Hematopoietic multipotent progenitor cell (in vitro differentiated cells): ENCODE measurements around the gene ZSCAN10. TPM values are rescaled to one million over a fixed set of nuclear protein-coding genes. Genes with fewer than 3 reads are reported as not detected.
"Not testable (repeated sequence)": the region's sequence is repeated elsewhere in the genome, so short reads cannot be mapped to it uniquely, and the experiment has no call there.

Experiments used
- DNase-seq, 3 donors: peaks; one replicate each; pipeline ENCODE4 v3.0.0-alpha.2; 2011 to 2015; ENCODE audit warnings: low read depth in 2 of 3, low spot score in 2 of 3
- total RNA-seq: library from RNA; depleted of rRNA; stranded (reverse); fragments of >200 nt; gene quantifications from one replicate; pipeline ENCODE4 v1.2.3, GENCODE V29; 2012

Gene ZSCAN10
- total RNA-seq, 1 donor = under 0.01 TPM

DNA sequence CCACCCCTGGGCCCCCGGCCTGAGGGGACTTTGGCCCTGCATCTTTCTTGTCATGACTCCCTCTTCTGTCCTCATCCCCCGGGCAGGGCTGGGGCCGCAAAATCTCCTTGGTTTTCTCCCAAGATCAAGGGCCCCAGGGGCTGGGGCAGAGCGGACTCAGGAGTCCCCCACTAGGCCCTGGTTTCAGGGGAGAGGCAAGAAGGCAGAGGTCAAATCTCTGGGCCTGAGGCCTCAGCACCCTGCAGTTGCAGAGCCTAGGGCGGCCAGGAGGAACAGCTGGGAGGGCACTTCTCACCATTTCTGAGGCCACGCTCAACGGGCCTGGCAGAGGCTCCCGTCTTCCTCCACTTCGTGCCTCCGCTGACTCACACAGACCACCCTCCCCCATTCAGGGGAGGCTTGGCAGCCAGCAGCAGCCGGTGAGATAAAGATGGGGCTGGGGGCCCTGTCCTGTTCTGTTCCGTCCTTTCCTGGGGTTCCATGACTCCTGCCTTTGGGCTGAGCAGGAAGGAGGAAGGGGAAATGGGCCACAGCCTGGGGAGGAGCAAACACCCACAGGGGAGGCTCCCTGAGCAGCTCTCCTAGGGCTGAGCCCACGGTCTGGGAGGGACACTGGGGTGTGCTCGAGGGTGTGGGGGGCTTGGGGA lies 12.4 kb downstream of the ZSCAN10 start:
- DNase-seq = peak in 2 of 3 donors; percentile 58 to 62

- DNase-seq = no peak
Measured at GRCh38 chr16:3085868-3086595, 13.1 kb downstream of the ZSCAN10 start.

- no peak for DNase-seq
Measured at GRCh38 chr16:3084969-3085670, 14.0 kb downstream of the ZSCAN10 start.

GRCh38 chr16:3084491-3084890 lies 14.6 kb downstream of the ZSCAN10 start:
- no peak for DNase-seq

DNA sequence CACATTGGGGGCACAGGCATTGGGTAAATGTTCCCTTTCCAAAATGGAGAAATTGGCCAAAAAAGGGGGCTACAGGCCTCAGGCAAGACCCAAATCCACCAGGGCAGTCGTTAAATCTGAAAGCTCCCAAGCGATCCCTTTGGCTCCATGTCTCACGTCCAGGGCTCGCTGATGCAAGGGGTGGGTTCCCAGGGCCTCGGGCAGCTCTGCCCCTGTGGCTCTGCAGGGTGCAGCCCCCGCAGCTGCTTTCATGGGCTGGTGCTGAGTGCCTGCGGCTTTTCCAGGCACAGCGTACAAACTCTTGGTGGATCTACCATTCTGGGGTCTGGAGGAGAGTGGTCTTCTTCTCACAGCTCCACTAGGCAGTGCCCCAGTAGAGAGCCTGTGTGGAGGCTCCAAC lies 15.7 kb downstream of the ZSCAN10 start:
- not testable (repeated sequence) for DNase-seq

GRCh38 chr16:3081957-3082356 lies 17.1 kb downstream of the ZSCAN10 start:
- not testable (repeated sequence) for DNase-seq

- DNase-seq = no peak
Measured at GRCh38 chr16:3080024-3080423, 19.1 kb downstream of the ZSCAN10 start.

DNA sequence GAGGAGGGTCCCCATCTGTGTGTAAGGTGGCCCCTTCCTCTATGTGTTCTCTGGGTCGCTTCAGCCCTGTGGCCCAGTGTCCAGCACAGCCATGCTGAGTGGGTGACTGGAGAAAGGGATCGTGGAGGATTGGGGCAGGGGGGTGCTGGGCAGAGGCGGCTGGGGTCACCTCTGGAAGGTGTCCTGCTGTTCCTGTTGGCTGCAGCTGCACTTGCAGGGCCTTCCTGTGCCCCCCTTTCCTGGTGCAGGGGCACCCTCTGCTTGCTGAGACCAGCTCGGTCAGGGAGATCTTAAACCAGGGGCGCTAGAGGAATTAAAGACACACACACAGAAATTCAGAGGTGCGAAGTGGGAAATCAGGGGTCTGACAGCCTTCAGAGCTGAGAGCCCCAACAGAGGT lies 22.5 kb downstream of the ZSCAN10 start:
- DNase-seq = no peak

GRCh38 chr16:3075946-3076345 lies 23.1 kb downstream of the ZSCAN10 start:
- not testable (repeated sequence) for DNase-seq

DNA sequence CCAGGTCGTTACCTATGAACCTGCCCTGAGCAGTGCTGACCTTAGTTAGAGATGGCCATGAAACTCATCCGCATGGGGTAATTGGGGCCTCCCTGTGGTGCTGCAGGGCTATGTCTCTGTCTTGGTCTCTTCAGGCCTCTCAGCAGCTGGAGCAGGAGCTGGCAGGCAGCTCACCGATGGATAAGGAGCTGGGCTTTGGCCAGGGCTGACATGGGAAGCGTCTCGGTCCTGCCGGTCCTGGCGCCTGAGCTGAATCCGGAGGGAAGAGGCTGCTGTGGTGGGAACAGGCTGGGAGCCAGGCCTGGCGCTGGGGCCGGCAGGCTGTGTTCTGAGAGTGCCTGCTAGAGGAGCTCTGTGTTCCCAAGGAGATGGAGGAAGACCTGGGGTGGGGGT lies 23.6 kb downstream of the ZSCAN10 start:
- no peak for DNase-seq

- DNase-seq = peak; percentile 60 to 94 (median 86)
Measured at GRCh38 chr16:3074860-3075522, 24.1 kb downstream of the ZSCAN10 start.

GRCh38 chr16:3073448-3073847 lies 25.6 kb downstream of the ZSCAN10 start:
- no peak for DNase-seq

GRCh38 chr16:3072576-3073263 lies 26.4 kb downstream of the ZSCAN10 start:
- peak in 1 of 3 donors; percentile 30 for DNase-seq

GRCh38 chr16:3072148-3072547 lies 26.9 kb downstream of the ZSCAN10 start:
- not testable (repeated sequence) for DNase-seq

DNA sequence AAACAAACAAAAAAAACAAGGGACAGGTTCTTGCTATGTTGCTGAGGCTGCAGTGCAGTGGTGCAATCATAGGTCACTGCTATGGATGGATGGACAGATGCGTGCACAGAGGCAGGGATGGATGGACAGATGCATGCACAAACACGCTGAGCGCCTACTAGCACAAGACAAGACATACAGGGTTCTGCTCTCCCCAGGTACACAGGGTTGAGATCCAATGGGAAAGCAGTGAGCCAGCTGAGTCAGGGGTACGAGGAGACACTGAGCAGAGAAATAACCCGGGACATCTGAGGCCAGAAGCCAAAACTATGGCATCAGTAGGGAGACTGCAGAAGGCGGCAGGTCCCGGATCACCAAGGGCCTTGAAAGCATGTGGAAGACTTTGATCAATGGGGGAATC lies 27.4 kb downstream of the ZSCAN10 start:
- no peak for DNase-seq

- no peak for DNase-seq
Measured at GRCh38 chr16:3070608-3071111, 28.4 kb downstream of the ZSCAN10 start.

DNA sequence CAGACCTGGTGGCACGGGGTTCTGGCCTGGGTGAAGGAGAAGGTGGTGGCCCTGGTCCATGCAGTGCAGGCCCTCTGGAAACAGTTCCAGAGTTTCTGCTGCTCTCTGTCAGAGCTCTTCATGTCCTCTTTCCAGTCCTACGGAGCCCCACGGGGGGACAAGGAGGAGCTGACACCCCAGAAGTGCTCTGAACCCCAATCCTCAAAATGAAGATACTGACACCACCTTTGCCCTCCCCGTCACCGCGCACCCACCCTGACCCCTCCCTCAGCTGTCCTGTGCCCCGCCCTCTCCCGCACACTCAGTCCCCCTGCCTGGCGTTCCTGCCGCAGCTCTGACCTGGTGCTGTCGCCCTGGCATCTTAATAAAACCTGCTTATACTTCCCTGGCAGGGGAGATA lies 29.9 kb downstream of the ZSCAN10 start:
- DNase-seq = not testable (repeated sequence)

- no peak for DNase-seq
Measured at GRCh38 chr16:3068487-3068886, 30.6 kb downstream of the ZSCAN10 start.

- DNase-seq = no peak
Measured at GRCh38 chr16:3066440-3066748, 32.7 kb downstream of the ZSCAN10 start.

DNA sequence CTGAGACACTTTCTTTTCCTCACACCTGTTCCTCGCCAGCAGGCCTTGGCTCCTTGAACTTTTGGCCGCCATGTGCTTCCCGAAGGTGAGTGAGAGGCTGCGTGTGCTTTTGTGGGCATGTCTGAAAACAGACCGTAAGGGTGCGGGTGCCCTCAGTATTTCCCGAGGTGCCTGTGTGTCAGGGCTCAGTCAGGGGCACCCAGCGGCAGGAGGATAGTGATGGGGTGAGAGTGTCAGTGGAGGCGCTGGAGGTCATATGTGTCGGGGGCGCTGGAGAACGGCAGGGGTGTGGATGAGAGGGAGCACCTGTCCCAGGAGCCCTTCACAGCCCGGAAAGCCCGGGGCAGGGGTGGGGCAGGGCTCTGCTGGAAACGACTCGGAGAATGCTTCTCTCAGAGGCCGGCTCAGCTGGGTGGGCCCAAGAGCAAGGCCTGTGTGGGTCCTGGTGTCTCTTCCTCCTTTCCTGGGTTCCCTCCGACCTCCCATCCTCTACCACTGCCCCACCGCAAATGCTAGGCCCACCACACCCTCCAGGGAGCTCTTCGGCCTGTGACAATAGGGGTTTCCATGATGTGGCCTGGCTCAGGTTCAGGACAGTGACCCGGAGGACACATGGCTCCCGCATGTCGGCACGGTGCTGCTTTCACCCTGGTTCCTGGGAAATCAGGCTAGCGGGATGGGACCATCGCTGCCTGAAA lies 33.2 kb downstream of the ZSCAN10 start:
- no peak for DNase-seq
